ENCODE data around the gene COX4I1. TPM values are rescaled to one million over a fixed set of nuclear protein-coding genes. Genes with fewer than 3 reads are reported as not detected.
A peak's percentile ranks its signal among the peaks of the same experiment; 100 is the strongest.

The COX4I1 gene
- total RNA-seq, 1 experiment from 2014 or later = 506 TPM

GRCh38 chr16:85824161-85825135, 25.0 kb downstream of the COX4I1 start:
- no peaks in the 10 kb centered on the region for H3K79me1 ChIP-seq (ENCODE audit: insufficient read depth, low read depth, low read length, poor library complexity, severe bottlenecking)
- H3K4me1 ChIP-seq (ENCODE audit: insufficient read depth, low read length) = no peaks in the 10 kb centered on the region
- no peak overlapping the region for H3K4ac ChIP-seq (ENCODE audit: low read depth, low read length)
- H3K14ac ChIP-seq (ENCODE audit: insufficient read depth, low read length) = no peak overlapping the region
- Mint-ChIP-seq H3K27ac (peak overlapping the region in 1 of 3 experiments; percentile 70; a peak in 1 of 7 replicates), H3K27me3 (ENCODE audit: low read depth) (peaks cover 24% of the 10 kb centered on the region), H3K36me3 (ENCODE audit: insufficient read depth in 1 of 3, low read depth in 3 of 3) (no peaks in the 10 kb centered on the region; a peak in 1 of 7 replicates), H3K9me3 (peaks cover 3% of the 10 kb centered on the region in 2 experiments; a peak in 3 of 5 replicates), H3K4me1 (peaks cover under 1 to 4% of the 10 kb centered on the region in 2 experiments; a peak in 3 of 4 replicates), H3K4me3 (no peak overlapping the region)
- no peak overlapping the region for H2BK5ac ChIP-seq (ENCODE audit: insufficient read length, low read length)
- no peak overlapping the region for H3K23ac ChIP-seq (ENCODE audit: insufficient read length, low read depth, low read length)
- H2BK12ac ChIP-seq (ENCODE audit: insufficient read length, low read depth, low read length) = no peak overlapping the region
- no peak overlapping the region for H2AFZ ChIP-seq (ENCODE audit: low read length)
- no peak overlapping the region for H4K8ac ChIP-seq (replicated peaks; ENCODE audit: insufficient read length, low read depth, low read length)
- H3K9me3 ChIP-seq (ENCODE audit: control insufficient read depth, low read depth, low read length) = no peaks in the 10 kb centered on the region
- no peak overlapping the region for H3T11ph ChIP-seq (ENCODE audit: low read length)
- H3K27ac ChIP-seq (ENCODE audit: insufficient read length, low read depth, low read length) = no peak overlapping the region
- no peak for TF ChIP-seq CTCF (conservative IDR thresholded peaks at IDR 0.05)
- no peak for DNase-seq
- no peaks in the 10 kb centered on the region for H3K23me2 ChIP-seq (ENCODE audit: insufficient read length, low read depth, low read length, poor library complexity, severe bottlenecking)
- no peak overlapping the region for H2BK20ac ChIP-seq (ENCODE audit: low read depth, low read length, poor library complexity, severe bottlenecking)
- H3K18ac ChIP-seq (ENCODE audit: insufficient read length, low read depth, low read length) = no peak overlapping the region
- H2BK120ac ChIP-seq (ENCODE audit: low read depth, low read length, poor library complexity, severe bottlenecking) = no peak overlapping the region
- H3K56ac ChIP-seq (ENCODE audit: insufficient read length, low read depth, low read length) = no peak overlapping the region
- no peak overlapping the region for H3K9ac ChIP-seq (ENCODE audit: extremely low read depth, insufficient read length, low read length)
- no peaks in the 10 kb centered on the region for H4K20me1 ChIP-seq (ENCODE audit: control insufficient read depth, insufficient read depth, insufficient read length)
- no peak overlapping the region for H2BK15ac ChIP-seq (ENCODE audit: low read depth, low read length)
- no peaks in the 10 kb centered on the region for H3K27me3 ChIP-seq (ENCODE audit: insufficient read depth, low read length)
- H3K79me2 ChIP-seq (ENCODE audit: insufficient read depth, low read length) = no peaks in the 10 kb centered on the region
- no peak overlapping the region for H2AK5ac ChIP-seq (ENCODE audit: insufficient read length, low read length)
- WGBS (ENCODE audit: extremely low coverage, insufficient read length, low lambda C conversion rate) = no CpG with 5 or more reads among the region's 20 CpGs
- no peak overlapping the region for H3K4me2 ChIP-seq (ENCODE audit: insufficient read depth, insufficient read length, low read length)
- H4K5ac ChIP-seq (ENCODE audit: insufficient read length, low read depth, low read length) = no peak overlapping the region
- no peak overlapping the region for H4K91ac ChIP-seq (ENCODE audit: insufficient read length, low read depth, low read length)

All from H9 (cell line).